ENCODE data around the gene APBA1.

DNA sequence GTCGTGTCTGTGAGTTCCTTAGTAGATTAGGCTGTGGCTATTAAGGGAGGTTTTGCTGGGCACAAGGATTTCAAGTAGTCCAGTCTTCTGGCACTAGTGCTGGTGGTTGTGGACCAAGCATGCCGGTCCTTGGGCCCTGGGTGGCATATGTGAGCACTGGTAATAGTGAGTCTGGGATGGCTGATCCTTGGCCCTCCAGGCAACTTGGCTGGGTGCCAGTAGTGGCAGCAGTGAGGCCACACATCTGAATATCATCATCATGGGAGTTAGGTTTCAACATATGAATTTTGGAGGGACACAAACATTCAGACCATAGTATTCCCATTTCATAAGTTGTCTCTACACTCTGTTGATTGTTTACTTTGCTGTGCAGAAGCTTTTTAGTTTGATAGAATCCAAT, 25.3 kb upstream of the APBA1 start:
- TF ChIP-seq CTCF (IDR thresholded peaks at IDR 0.05; ENCODE audit: borderline replicate concordance, extremely low read depth, low read length, poor library complexity, severe bottlenecking) (no peak), EZH2 (IDR thresholded peaks at IDR 0.05; ENCODE audit: borderline replicate concordance, low read depth, low read length, severe bottlenecking) (no peak)
